ENCODE data around the gene INO80E.
A peak's percentile ranks its signal among the peaks of the same experiment; 100 is the strongest.
"Not testable (repeated sequence)": the region's sequence is repeated elsewhere in the genome, so short reads cannot be mapped to it uniquely, and the experiment has no call there.

Gene INO80E

DNA sequence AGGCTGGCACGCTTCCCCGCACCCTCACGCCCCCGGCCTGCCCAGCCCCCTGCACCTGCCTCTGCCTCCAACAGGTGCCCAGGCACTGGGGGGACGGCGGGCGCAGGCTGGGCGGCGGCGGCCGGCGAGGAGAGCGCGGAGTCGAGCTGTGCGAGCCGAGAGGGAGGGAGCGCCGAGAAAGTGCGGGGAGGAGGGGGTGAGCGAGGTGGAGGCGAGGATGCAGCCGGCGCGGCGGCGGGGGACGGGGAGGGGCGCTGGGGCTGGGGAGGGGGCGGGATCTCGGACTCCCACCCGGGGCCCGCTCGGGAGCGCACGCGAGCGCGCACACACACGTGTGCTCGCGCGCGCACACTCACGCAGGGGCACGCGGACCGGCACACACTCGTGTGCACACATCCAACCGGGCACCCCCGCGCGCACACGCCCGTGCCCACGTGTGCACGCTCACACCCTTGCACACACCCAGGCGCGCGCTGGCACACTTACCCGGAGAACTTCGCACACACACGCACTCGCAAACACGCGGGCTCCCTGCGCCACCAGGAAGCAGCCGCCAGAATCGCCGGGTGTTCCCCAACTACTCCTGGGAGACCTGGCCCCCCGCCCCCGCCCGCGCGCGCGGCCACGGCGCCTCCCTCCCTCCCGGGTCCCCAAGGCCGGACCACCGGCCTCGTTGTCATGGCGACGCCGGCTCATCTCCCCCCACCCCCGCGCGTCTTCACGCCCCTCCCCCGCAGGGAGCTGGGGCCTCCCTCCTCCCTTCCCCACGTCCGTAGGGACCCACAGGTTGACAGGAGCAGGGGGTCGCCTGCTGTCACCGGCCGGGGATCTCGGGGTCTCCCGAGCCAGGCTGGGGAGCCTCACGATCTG, 15.0 kb downstream of the INO80E start, which contains the start of gene DOC2A:
Gene DOC2A (minus strand): TSS at position 184 of the 870 bp plus-strand sequence. CDS start 805 bp downstream, outside the sequence.
- no peak for DNase-seq

DNA sequence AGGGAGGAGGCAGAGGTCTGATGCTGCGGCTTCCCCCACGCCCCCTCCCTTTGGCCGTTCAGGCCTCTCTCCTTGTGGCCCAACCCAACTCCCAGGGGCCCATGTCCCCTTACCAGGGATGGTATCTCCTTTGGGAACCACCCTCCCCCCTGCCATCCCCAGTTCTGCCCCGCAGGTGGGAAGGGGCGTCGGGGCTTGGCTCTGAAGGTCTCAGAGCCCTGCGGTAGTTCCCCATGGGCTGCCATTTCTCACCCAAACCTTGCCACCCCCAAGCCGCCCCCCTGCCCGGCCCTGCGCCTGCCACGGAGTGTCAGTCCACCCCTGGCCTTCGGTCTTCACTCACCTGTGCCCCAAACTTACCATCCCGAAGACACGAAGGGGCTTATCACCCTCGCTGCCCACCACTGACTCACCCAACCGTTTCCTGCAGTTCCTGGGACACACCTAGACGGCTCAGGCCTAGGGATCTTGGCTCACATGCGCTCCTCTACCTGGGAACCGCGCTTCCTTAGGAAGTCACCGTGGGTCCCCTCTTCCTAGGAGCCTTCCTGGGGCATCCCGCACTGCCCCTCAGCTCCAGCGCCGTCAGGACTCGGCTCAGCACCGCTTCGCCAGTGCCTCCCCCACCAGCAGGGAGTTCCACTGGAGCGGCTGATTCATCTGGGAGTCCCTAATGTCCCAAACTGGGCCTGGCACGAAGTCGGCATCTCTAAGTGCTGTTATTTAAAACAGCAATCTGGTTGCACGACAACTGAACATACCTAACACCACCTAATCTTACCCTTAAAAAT, 15.9 kb downstream of the INO80E start:
- DNase-seq = no peak

- not testable (repeated sequence) for DNase-seq
These were observed 16.6 kb downstream of the INO80E start for GRCh38 chr16:30012598-30012997.

DNA sequence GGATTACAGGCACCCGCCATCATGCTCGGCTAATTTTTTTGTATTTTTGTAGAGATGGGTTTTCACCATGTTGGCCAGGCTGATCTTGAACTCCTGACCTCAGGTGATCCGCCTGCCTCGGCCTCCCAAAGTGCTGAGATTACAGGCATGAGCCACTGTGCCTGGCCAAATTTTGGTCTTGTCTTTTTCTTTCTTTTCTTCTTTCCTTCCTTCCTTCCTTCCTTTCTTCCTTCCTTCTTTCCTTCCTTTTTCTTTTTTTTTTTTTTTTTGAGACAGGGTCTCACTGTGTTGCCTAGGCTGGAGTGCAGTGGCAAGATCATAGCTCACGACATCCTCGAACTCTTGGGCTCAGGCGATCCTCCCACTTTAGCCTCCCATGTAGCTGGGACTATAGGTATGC, 19.4 kb downstream of the INO80E start:
- not testable (repeated sequence) for DNase-seq

- DNase-seq = no peak
These were observed 20.7 kb downstream of the INO80E start for GRCh38 chr16:30016555-30017276.

DNA sequence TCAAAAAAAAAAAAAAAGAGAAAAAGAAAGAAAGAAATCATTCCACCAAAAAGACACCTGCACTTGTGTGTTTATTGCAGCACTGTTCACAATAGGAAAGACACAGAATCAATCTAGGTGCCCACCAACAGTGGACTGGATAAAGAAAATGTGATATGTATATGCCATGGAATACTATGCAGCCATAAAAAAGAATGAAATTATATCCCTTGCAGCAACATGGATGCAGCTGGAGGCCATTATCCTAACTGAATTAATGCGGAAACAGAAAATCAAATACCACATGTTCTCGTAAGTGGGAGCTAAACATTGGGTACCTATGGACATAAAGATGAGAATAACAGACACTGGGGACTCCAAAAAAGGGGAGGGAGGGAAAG, 21.2 kb downstream of the INO80E start:
- DNase-seq = no peak

DNA sequence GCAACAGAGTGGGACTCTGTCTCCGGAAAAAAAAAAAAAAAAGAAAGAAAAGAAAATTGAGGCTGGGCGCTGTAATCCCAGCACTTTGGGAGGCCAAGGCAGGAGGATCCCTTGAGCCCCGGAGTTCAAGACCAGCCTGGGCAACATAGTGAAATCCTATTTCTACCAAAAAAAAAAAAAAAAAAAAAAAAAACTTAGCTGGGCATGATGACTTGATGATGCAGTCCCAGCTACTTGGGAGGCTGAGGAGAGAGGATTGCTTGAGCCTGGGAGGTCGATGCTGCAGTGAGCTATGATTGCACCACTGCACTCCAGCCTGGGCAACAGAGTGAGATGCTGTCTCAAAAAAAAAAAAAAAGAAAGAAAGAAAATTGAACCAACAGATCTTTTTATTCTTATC, 21.9 kb downstream of the INO80E start:
- DNase-seq = not testable (repeated sequence)

DNA sequence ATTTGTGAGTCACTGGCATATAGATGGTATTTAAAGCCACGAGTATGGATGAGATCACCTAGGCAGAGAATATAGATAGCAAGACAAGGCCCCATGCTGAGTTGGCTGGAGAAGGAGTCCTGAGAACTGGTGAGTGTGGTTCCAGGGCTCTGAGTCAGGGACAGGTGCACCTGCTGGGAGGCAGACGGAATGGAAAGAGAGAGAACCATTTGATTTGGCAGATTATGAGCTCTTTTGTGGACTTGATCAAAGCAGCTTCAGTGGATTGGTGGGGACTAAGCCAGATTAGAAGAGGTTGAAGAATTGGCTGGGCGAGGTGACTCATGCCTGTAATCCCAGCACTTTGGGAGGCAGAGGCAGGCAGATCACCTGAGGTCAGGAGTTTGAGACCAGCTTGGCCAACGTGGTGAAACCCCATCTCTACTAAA, 22.7 kb downstream of the INO80E start:
- no peak for DNase-seq

DNA sequence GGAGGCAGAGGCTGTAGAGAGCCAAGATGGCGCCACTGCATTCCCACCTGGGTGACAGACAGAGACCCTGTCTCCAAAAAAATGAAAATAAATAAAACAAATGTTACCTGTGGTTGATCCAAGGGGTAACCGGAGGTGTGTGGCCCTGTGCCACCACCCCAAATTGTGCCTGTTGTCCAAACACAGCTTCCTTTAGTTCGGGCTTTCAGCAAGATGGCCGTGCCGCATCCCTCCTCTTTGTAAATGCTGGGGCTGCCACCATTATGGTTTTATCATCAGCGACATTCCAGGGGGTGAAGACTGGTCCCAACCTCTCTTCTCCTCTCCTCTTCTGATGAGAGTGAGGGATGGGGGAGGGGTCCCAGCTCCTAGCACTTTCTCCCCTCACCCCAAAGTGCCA, 26.8 kb downstream of the INO80E start, which contains the start of gene C16orf92:
Gene C16orf92 (plus strand): TSS at position 312 of the 400 bp plus-strand sequence. CDS start 143 bp downstream, outside the sequence.
- DNase-seq = no peak

DNA sequence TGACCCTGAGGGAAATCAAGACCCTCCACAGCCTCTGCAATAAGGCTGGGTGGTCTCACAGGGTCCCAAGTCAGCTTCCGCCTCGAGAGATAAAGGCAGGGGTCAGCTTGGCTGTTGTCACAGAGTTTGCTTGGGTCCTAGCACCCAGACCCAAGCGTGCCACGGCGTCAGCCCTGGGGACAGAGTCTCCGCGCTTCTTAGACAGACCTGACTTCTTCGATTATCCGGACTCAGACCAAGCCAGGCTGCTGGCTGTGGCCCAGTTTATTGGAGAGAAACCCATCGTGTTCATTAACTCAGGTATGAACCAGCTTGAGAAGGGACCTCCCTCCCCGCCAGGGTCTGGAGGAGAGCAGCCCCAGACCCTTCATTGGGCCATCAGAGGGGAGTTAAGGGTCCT, 27.5 kb downstream of the INO80E start:
- no peak for DNase-seq

GRCh38 chr16:30024451-30024850, 28.4 kb downstream of the INO80E start:
- no peak for DNase-seq

DNA sequence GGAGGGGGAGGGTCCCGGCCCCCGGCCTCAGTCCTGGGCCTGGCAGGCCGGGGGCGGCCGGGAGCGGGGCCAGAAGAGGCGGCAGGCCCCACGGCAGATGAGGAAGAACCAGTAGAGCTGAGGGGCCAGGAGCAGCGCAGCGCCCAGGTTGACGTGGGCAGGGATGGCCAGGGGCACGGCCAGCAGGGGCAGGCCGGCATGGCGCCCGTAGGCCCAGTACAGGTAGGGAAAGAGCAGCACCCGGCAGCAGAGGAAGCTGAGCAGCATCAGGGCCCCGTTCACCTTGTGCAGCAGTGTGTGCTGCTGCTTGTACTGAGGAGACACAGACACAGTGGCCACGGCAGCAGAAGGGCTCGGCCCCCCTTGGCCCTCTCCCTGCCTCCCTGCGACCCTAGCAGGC, 29.1 kb downstream of the INO80E start:
- no peak for DNase-seq

DNA sequence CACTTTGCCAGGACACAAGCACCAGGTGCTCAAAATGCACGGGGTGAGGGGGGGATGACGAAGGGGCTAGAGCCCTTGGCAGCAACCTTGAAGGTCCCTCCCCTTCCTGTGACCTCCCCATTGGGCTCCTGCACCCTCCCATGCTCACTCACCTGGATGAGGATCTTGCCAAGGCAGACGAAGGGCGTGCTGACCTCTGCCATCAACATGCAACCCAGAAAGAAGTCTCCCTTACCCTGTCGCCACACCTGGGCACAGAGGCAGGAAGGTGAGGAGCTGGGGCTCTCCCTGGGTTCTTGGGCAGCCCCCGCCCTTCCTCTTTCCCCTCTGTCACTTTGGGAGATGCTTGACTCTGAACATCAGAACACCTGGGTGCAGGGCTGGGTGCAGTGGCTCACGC, 29.5 kb downstream of the INO80E start:
- DNase-seq = no peak

- DNase-seq = no peak
These were observed 30.4 kb downstream of the INO80E start for GRCh38 chr16:30026449-30026848.

DNA sequence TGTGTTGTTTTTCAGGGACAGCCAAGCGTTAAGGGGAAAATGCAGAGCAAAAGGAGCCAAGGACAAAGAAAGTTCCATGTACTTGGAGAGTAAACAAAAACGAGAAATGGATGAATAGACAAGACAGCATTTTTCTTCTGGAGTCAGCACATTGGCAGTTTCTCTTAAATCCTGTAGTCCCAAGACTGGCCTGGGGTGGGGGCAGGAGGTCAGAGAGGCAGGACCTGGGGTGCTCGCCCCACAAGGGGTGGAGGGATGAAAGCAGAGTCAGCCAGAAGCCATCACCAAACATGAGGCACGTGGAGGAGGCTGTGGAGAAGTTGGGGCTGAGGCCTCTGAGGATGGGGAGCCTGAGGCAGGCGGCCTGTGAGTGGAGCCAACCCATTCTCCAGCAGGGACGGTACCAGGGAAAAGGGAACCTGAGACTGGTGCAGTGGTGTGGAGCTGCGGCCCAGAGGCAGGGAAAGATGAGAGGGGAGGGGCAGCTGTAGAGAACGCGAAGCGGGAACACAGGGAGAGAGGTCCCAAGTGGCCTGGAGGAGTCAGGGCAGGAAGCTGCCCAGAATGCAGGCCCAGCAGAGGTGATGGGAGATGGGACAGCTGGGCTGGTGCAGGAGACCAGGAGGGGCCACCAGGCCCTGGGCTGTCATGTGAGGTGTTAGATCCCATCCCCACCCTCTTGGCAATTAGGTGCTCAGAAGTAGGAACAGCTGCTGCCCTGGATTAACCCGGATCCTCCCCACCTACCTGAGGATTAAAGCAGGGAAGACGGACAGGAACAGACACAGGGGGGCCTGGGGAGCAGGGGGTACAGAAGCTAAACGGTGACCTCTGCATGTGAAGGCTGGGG, 31.8 kb downstream of the INO80E start:
- no peak for DNase-seq

- DNase-seq = peak in 1 of 2 donors; percentile 32
These were observed 32.5 kb downstream of the INO80E start for GRCh38 chr16:30028438-30029076.

DNA sequence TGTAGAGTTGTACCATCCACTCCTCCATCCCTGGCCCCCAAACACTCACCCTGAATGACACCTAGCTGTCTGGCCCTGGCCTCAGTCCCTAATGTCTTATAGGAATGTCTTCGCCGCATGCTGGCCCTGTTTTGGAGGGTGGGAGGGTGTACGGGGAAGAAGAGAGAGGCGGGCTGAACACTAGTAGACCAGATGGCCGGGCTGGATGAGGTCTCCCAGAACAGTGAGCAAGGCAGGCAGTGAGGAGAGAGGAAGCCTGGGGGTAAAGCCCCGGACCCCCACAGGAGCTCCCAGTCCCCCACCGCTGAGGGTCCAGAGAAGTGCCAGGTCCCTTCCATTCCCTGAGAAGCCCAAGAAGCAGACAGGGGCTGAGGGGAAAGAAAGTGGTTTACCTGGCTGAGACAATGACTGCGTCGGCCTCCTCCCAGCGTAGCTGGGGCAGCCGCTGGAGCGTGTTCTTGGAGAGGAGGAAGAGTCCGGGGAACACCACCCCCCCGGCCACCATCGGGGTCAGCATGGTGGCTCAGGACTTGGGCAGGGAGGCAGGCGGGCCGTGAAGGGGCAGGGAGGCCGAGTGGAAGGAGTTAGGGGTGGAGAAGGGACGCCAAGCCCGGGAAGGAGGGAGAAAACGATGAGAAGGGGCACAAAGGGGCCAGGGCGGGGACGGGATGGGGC, 34.1 kb downstream of the INO80E start:
- no peak for DNase-seq

DNA sequence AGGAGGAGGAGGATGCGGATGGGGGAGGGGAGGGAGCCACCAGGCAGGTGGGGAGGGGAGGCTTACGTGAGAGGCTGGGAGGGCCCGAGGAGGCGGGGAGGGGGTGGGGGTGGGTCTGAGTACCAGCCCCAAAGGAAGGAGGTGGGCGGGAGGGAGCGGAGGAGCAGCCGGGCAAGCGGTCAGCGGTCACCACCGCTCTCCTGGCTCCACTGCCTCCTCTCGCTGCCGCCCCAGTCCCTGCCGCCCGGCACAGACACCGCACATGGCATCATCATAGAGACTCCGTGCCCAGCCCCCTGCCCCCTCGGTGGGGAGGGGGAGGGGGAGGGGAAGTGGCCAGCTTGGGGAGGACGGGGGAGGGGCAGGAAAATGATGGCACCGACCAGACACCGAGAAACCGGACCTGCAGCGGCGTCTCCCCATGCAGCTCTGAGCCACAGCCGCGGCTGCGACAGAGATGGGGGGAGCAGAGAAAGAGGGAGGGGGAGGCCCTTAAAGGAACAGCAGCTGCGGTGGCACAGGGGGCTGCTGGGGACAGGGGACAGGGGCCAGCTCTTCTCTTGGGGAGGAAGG, 34.9 kb downstream of the INO80E start, which contains the start of gene TLCD3B:
Gene TLCD3B (minus strand): TSS at position 431 of the 573 bp plus-strand sequence. CDS start 744 bp downstream, outside the sequence.
- no peak for DNase-seq

DNA sequence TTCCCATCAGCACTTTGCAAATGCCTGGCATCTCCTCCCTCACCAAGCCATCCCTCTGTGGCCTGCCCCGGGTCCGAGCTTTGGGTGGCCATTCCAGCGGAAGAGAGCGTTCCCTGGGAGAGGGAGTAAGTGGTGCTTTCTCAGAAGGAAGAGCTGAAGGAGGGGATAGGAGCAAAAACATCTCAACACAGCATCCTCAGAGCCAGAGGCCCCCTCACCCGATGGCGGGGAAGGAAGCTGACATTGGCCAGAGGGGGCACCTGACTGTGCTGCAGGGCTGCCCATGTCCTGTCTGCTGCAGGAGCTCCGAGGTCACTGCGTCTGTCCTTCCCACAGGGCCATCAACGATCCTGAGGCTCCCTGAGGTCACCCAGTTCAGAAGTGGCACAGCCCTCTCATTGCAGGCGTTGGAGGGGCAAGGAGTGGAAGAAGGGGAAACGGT, 35.5 kb downstream of the INO80E start:
- no peak for DNase-seq

DNA sequence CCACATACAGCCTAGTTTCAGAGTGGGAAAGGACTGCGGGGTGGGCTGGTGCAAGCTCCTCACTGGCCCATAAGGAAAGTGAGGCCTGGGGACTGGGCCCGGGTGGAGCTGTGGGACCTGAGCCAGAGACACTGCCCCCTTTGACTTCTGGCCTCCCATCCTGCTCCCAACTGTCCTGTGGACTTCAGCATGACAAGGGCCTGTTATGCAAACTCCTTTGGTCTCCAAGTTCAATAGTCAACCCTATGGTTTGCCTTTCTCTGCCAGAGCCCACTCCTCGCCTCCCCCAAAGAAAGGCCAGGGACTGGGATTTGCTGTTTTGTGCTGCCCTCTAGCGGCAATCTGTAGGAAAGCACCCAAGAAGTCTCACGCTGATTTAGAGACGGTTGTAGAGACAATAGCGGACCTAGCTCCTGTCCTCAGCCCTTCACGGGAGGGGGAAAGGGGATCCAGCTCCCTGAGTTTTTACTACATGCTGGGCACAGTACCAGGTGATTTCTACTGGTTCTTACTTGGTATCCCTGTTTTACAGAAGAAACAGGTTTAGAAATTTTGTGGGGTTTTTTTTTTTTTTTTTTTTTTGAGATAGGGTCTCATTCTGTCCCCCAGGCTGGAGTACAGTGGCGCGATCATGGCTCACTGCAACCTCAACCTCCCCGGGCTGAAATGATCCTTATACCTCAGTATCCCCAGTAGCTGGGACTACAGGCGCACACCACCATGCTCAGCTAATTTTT, 36.2 kb downstream of the INO80E start:
- peak; percentile 62 to 64 for DNase-seq
